GM23338 (cell line): ENCODE measurements around the gene BAHCC1. TPM values are rescaled to one million over a fixed set of nuclear protein-coding genes. Genes with fewer than 3 reads are reported as not detected.

Source experiments
- ATAC-seq: fragments of 200-7000 bp; cut with Tn5 transposase; 3 replicates; pipeline ENCODE4 v1.9.1; 2020
- DNase-seq: peaks from one replicate; pipeline ENCODE4 v3.0.0-alpha.2; 2015; ENCODE audit warnings: low spot score
- H2AFZ ChIP-seq: fragments of 200-600 bp; sonication (generic); 2 replicates; pipeline ENCODE4 v1.8.0; 2016; ENCODE audit warnings: antibody characterized with exemption, mild to moderate bottlenecking, moderate library complexity
- H3F3A ChIP-seq: fragments of 200-600 bp; sonication (generic); replicated peaks from 2 replicates; pipeline ENCODE4 v1.8.0; 2017; ENCODE audit warnings: antibody characterized with exemption, mixed run types, low read depth
- H3K27ac ChIP-seq: fragments of 200-600 bp; sonication (generic); 2 replicates; pipeline ENCODE4 v1.6.1; 2016; ENCODE audit warnings: low read depth
- H3K27me3 ChIP-seq: fragments of 200-600 bp; sonication (generic); 2 replicates; pipeline ENCODE4 v1.8.0; 2016; ENCODE audit warnings: mild to moderate bottlenecking, mixed run types, moderate library complexity; ENCODE audit not compliant: insufficient read depth
- H3K36me3 ChIP-seq: fragments of 200-600 bp; sonication (generic); 2 replicates; pipeline ENCODE4 v1.8.0; 2016; ENCODE audit warnings: mild to moderate bottlenecking; ENCODE audit not compliant: insufficient read depth
- H3K4me1 ChIP-seq: fragments of 200-600 bp; sonication (generic); 2 replicates; pipeline ENCODE4 v1.8.0; 2016; ENCODE audit warnings: mild to moderate bottlenecking, moderate library complexity; ENCODE audit not compliant: insufficient read depth
- H3K4me2 ChIP-seq: fragments of 200-600 bp; sonication (generic); 2 replicates; pipeline ENCODE4 v1.7.1; 2017; ENCODE audit warnings: mixed run types
- H3K4me3 ChIP-seq: fragments of 200-600 bp; sonication (generic); 2 replicates; pipeline ENCODE4 v1.6.1; 2016; ENCODE audit warnings: mixed run types
- H3K79me2 ChIP-seq: fragments of 200-600 bp; sonication (generic); replicated peaks from 2 replicates; pipeline ENCODE4 v1.8.0; 2017; ENCODE audit warnings: mild to moderate bottlenecking; ENCODE audit not compliant: insufficient read depth
- H3K9me2 ChIP-seq: fragments of 200-600 bp; sonication (generic); 2 replicates; pipeline ENCODE4 v1.8.0; 2017; ENCODE audit not compliant: insufficient read depth
- H4K20me1 ChIP-seq: fragments of 200-600 bp; sonication (generic); replicated peaks from 2 replicates; pipeline ENCODE4 v1.8.0; 2017; ENCODE audit warnings: mild to moderate bottlenecking; ENCODE audit not compliant: insufficient read depth
- H3K27ac Mint-ChIP-seq: 2 replicates; pipeline ENCODE4 v1.8.0; 2020; ENCODE audit warnings: inconsistent platforms, mild to moderate bottlenecking, moderate library complexity, mixed read lengths
- H3K27me3 Mint-ChIP-seq: 3 replicates; pipeline ENCODE4 v1.8.0; 2022; ENCODE audit warnings: low read depth, mild to moderate bottlenecking, moderate library complexity, mixed read lengths, inconsistent platforms; ENCODE audit not compliant: insufficient read depth, poor library complexity
- H3K36me3 Mint-ChIP-seq: 3 replicates; pipeline ENCODE4 v1.8.0; 2021; ENCODE audit warnings: low read depth, mild to moderate bottlenecking, inconsistent platforms, moderate library complexity, mixed read lengths
- H3K4me1 Mint-ChIP-seq: 3 replicates; pipeline ENCODE4 v1.8.0; 2020; ENCODE audit warnings: mild to moderate bottlenecking, inconsistent platforms, mixed read lengths
- H3K4me3 Mint-ChIP-seq: 3 replicates; pipeline ENCODE4 v1.8.0; 2021; ENCODE audit warnings: moderate library complexity, mild to moderate bottlenecking, inconsistent platforms, mixed read lengths
- H3K9me3 Mint-ChIP-seq: 3 replicates; pipeline ENCODE4 v1.8.0; 2020; ENCODE audit warnings: moderate library complexity, mild to moderate bottlenecking, inconsistent platforms, mixed read lengths
- CREB1 ChIP-seq: fragments of 250-450 bp; sonication (Bioruptor Pico); IDR thresholded peaks from 2 replicates; pipeline ENCODE4 v1.5.0; 2020; ENCODE audit warnings: low read depth, mild to moderate bottlenecking, moderate library complexity
- CTCF ChIP-seq, 2 experiments: fragments of 200-600 bp in 1 of 2; sonication (generic) in 1 of 2; conservative IDR thresholded peaks; 2 replicates each; pipeline versions ENCODE4 v1.5.1 to v1.6.1; 2016 to 2017; ENCODE audit warnings: antibody characterized with exemption in 2 of 2, low read depth in 2 of 2, mild to moderate bottlenecking in 2 of 2, moderate library complexity in 1 of 2
- ETS1 ChIP-seq: IDR thresholded peaks from 2 replicates; pipeline ENCODE4 v1.6.1; 2016; ENCODE audit warnings: antibody characterized with exemption
- EZH2 ChIP-seq: fragments of 200-600 bp; sonication (generic); IDR thresholded peaks from one replicate; pipeline ENCODE4 v1.8.0; 2017; ENCODE audit warnings: antibody characterized with exemption, mild to moderate bottlenecking, low read depth; ENCODE audit not compliant: unreplicated experiment
- EZH2phosphoT487 ChIP-seq: fragments of 200-600 bp; sonication (generic); IDR thresholded peaks from one replicate; pipeline ENCODE4 v1.8.1; 2018; ENCODE audit warnings: antibody characterized with exemption; ENCODE audit not compliant: unreplicated experiment
- JUNB ChIP-seq: IDR thresholded peaks from one replicate; pipeline ENCODE4 v1.6.1; 2016; ENCODE audit warnings: antibody characterized with exemption; ENCODE audit not compliant: unreplicated experiment
- NANOG ChIP-seq: IDR thresholded peaks from 2 replicates; pipeline ENCODE4 v1.6.1; 2016; ENCODE audit warnings: antibody characterized with exemption, borderline replicate concordance
- POLR2AphosphoS5 ChIP-seq: IDR thresholded peaks from 2 replicates; pipeline ENCODE4 v1.6.1; 2016; ENCODE audit warnings: antibody characterized with exemption, low read depth
- STAT1 ChIP-seq: IDR thresholded peaks from one replicate; pipeline ENCODE4 v1.6.1; 2016; ENCODE audit warnings: antibody characterized with exemption; ENCODE audit not compliant: unreplicated experiment
- ZNF114 ChIP-seq: fragments of 250-450 bp; sonication (Bioruptor Pico); IDR thresholded peaks from 2 replicates; pipeline ENCODE4 v1.5.0; 2020; ENCODE audit warnings: mild to moderate bottlenecking, moderate library complexity
- ZNF331 ChIP-seq: fragments of 250-450 bp; sonication (Bioruptor Pico); IDR thresholded peaks from 2 replicates; pipeline ENCODE4 v1.5.0; 2020; ENCODE audit warnings: low read depth, mild to moderate bottlenecking, moderate library complexity
- ZNF462 ChIP-seq: fragments of 250-450 bp; sonication (Bioruptor Pico); IDR thresholded peaks from 2 replicates; pipeline ENCODE4 v1.5.0; 2020; ENCODE audit warnings: mild to moderate bottlenecking, moderate library complexity
- polyA plus RNA-seq: library from polyadenylated mRNA; unstranded; fragments of >200 nt; fragmentation: Nextera tagmentation; extraction: Ambion mirVana; gene quantifications from 2 replicates; pipeline ENCODE4 v1.2.1, GENCODE V29; 2016
- total RNA-seq: library from RNA; depleted of rRNA; stranded (reverse); fragments of >200 nt; shearing (Covaris generic); gene quantifications from 2 replicates; pipeline ENCODE4 v1.2.3, GENCODE V29; 2014
- TF ChIP-seq, protein P1 (sequence below): IDR thresholded peaks from one replicate; pipeline ENCODE4 v1.6.1; 2018; ENCODE audit warnings: antibody characterized with exemption; ENCODE audit not compliant: unreplicated experiment

The BAHCC1 gene
- total and polyA plus RNA-seq, 2 experiments from 2014 or later: 0.24 to 1.1 TPM

DNA sequence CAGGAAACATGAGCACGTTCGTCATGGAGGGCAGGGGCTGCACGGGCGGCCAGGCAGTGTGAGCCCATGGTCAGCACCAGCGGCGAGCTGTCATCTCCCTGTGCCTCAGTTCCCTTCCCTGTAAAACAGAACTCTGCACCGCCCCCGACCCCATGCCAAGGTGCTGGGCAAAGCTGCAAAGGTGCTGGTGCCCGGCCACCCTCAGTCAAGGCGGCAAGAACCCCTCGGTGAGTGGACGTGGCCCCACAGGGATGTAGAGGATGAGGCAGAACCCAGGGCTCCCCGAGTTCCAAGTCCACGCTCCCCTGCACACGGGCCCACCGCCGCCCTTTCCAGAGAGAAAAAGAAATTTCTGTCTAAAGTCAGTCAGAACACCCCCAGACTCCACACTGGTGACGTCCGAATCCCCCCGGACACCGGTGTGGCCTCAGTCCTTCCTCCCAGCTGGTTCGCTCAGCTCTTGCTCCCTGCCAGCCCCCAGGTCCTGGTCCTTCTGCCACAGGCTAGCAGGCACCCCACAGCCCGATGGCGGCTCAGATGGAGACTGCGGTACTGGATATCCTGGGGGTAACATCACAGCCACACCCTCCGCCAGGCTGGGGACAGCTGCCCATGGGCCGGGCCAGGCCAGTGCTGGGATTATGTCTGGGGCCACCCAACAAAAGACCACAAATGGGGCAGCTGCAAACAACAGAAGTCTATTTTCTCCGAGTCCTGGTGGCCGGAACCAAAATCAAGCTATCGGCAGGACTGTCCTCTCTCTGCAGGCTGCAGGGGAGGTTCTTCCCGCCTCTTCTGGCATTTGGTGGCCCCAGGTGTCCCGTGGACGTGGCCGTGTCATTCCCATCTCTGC is 14.4 kb upstream of the BAHCC1 start:
- H3K27me3 ChIP-seq: peaks cover 22% of the 10 kb centered on the region
- Mint-ChIP-seq H3K4me3 (no peak overlapping the region; the same call in 2 of the 3 replicates), H3K4me1 (no peaks in the 10 kb centered on the region), H3K36me3 (no peaks in the 10 kb centered on the region), H3K27ac (no peak overlapping the region), H3K9me3 (no peaks in the 10 kb centered on the region), H3K27me3 (peaks cover 19% of the 10 kb centered on the region)
- DNase-seq (no peak), ATAC-seq (no peak)
- no peaks in the 10 kb centered on the region for H4K20me1 ChIP-seq
- no peaks in the 10 kb centered on the region for H3K36me3 ChIP-seq
- no peak overlapping the region for H3K27ac ChIP-seq
- no peak overlapping the region for H3K4me2 ChIP-seq
- H3F3A ChIP-seq: 0 out of 2 replicates have a peak, but pooled peaks cover 3% of the 10 kb centered on the region
- H2AFZ ChIP-seq: no peak overlapping the region
- TF ChIP-seq CTCF (conservative IDR thresholded peaks at IDR 0.05; ENCODE audit: low read depth in 2 of 2) (no peak), ZNF462 (CRISPR knock-in tag) (no peak), NANOG (no peak), JUNB (no peak), CREB1 (CRISPR knock-in tag) (no peak), EZH2phosphoT487 (no peak), ZNF114 (CRISPR knock-in tag) (no peak), ZNF331 (CRISPR knock-in tag) (no peak), POLR2AphosphoS5 (no peak), ETS1 (no peak), STAT1 (no peak), EZH2 (no peak)
- TF ChIP-seq, protein P1, sequence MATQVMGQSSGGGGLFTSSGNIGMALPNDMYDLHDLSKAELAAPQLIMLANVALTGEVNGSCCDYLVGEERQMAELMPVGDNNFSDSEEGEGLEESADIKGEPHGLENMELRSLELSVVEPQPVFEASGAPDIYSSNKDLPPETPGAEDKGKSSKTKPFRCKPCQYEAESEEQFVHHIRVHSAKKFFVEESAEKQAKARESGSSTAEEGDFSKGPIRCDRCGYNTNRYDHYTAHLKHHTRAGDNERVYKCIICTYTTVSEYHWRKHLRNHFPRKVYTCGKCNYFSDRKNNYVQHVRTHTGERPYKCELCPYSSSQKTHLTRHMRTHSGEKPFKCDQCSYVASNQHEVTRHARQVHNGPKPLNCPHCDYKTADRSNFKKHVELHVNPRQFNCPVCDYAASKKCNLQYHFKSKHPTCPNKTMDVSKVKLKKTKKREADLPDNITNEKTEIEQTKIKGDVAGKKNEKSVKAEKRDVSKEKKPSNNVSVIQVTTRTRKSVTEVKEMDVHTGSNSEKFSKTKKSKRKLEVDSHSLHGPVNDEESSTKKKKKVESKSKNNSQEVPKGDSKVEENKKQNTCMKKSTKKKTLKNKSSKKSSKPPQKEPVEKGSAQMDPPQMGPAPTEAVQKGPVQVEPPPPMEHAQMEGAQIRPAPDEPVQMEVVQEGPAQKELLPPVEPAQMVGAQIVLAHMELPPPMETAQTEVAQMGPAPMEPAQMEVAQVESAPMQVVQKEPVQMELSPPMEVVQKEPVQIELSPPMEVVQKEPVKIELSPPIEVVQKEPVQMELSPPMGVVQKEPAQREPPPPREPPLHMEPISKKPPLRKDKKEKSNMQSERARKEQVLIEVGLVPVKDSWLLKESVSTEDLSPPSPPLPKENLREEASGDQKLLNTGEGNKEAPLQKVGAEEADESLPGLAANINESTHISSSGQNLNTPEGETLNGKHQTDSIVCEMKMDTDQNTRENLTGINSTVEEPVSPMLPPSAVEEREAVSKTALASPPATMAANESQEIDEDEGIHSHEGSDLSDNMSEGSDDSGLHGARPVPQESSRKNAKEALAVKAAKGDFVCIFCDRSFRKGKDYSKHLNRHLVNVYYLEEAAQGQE: no peak
- no peaks in the 10 kb centered on the region for H3K9me2 ChIP-seq
- H3K4me3 ChIP-seq: no peak overlapping the region
- H3K4me1 ChIP-seq: no peaks in the 10 kb centered on the region
- no peaks in the 10 kb centered on the region for H3K79me2 ChIP-seq
